ENCODE measurements around the gene SERPINB1. TPM values are rescaled to one million over a fixed set of nuclear protein-coding genes. Genes with fewer than 3 reads are reported as not detected.
A peak's percentile ranks its signal among the peaks of the same experiment; 100 is the strongest.

Gene SERPINB1
- total RNA-seq (2014; rRNA removed; shearing (Covaris generic)): 1.2 and 1.3 TPM in 2 replicates
- 3.5 and 5.0 TPM in 2 replicates for total RNA-seq (2022)
- Bru-seq, nascent RNA: percentile 50 among the genes with signal in this experiment
- percentile 51 among the genes with signal in this experiment for BruChase-seq, experiment 1, labeled RNA remaining after a 6-hour chase
- BruChase-seq, experiment 2, labeled RNA remaining after a 2-hour chase: percentile 52 among the genes with signal in this experiment
- long read RNA-seq, transcript SERPINB1-201 (7 exons, 2,619 nt): major isoform, 5 of 17 reads
- long read RNA-seq, partial matches to known transcripts: 0 of 17 reads
- long read RNA-seq, other reads (novel, unspliced or antisense): 12 of 17 reads

- TF ChIP-seq CTCF (conservative IDR thresholded peaks at IDR 0.05; ENCODE audit: low read length) (no peak), EZH2phosphoT487 (IDR thresholded peaks at IDR 0.05; ENCODE audit: borderline replicate concordance, low read depth, low read length) (no peak)
- ChIA-PET POLR2A (interaction anchor here (1.0 to 1.1 kb wide), 4 partner anchors 70 to 149 kb away, joined by 3 to 4 read pairs (median 4); no protein-coding TSS in a partner anchor), CTCF (ENCODE audit: unreplicated experiment) (interaction anchor here (3.2 kb wide), 1 partner anchor 111 kb away, joined by 10 read pairs; no protein-coding TSS in a partner anchor)
- no peak for DNase-seq (ENCODE audit: low spot score)
- Histone ChIP-seq H4K20me1 (ENCODE audit: insufficient read depth, low read length) (no peaks in the 10 kb centered on the region), H3K79me2 (ENCODE audit: insufficient read depth, low read depth, low read length) (no peaks in the 10 kb centered on the region), H2AFZ (ENCODE audit: low read length) (no peak within 1 kb of the TSS), H3K4me3 (ENCODE audit: low read depth, low read length, poor library complexity, severe bottlenecking) (no peak within 1 kb of the TSS), H3K9me3 (ENCODE audit: low read length) (no peaks in the 10 kb centered on the region), H3K36me3 (ENCODE audit: insufficient read depth, low read length) (no peaks in the 10 kb centered on the region), H3K4me1 (ENCODE audit: insufficient read depth, low read length, poor library complexity, severe bottlenecking) (peaks cover 16% of the 10 kb centered on the region), H3K27ac (ENCODE audit: low read depth, low read length, poor library complexity, severe bottlenecking) (no peak within 1 kb of the TSS), H3K9me2 (ENCODE audit: insufficient read depth, low read length) (no peaks in the 10 kb centered on the region), H3K4me2 (ENCODE audit: low read length) (peak within 1 kb of the TSS; percentile 33; the same call in 1 of the 2 replicates)
- BruUV-seq (replicated peaks): no TSS peak
- intact Hi-C loops (cut with micrococcal nuclease; ENCODE audit: unreplicated experiment): loop anchor here (2.0 kb wide), 1 partner anchor 77 kb away; the partner anchor contains the start of gene WRNIP1
Measured at GRCh38 chr6:2841264-2842138, at the start of gene SERPINB1. Gene SERPINB1 (minus strand): TSS chr6:2841863. CDS start chr6:2840586, 1,277 bp downstream.

- H3K4me2 ChIP-seq (ENCODE audit: low read length): peak overlapping the region; percentile 97
Measured at GRCh38 chr6:2890976-2891767, 49.5 kb upstream of the SERPINB1 start.

More at GRCh38 chr6:2890976-2891767, 49.5 kb upstream of the SERPINB1 start:
- no TSS peak for BruUV-seq (replicated peaks)
- Histone ChIP-seq H3K4me1 (ENCODE audit: insufficient read depth, low read length, poor library complexity, severe bottlenecking) (peaks cover 91% of the 10 kb centered on the region), H3K79me2 (ENCODE audit: insufficient read depth, low read depth, low read length) (peaks cover 96% of the 10 kb centered on the region), H3K9me3 (ENCODE audit: low read length) (no peaks in the 10 kb centered on the region), H3K9me2 (ENCODE audit: insufficient read depth, low read length) (no peaks in the 10 kb centered on the region), H3K27ac (ENCODE audit: low read depth, low read length, poor library complexity, severe bottlenecking) (peak overlapping the region; percentile 97), H4K20me1 (ENCODE audit: insufficient read depth, low read length) (peaks cover 11% of the 10 kb centered on the region; the same call in 1 of the 2 replicates), H3K36me3 (ENCODE audit: insufficient read depth, low read length) (peaks cover 92% of the 10 kb centered on the region), H3K4me3 (ENCODE audit: low read depth, low read length, poor library complexity, severe bottlenecking) (peak overlapping the region; percentile 73), H2AFZ (ENCODE audit: low read length) (no peak overlapping the region)
- ChIA-PET POLR2A (interaction anchor here (0.6 to 4.3 kb wide), 24 partner anchors 10 to 1747 kb away, joined by 3 to 57 read pairs (median 6); partner anchors contain the start of gene SERPINB9), CTCF (ENCODE audit: unreplicated experiment) (interaction anchor here (0.6 to 1.3 kb wide), 5 partner anchors 9 to 62 kb away, joined by 3 to 11 read pairs (median 4); no protein-coding TSS in a partner anchor)
- TF ChIP-seq CTCF (conservative IDR thresholded peaks at IDR 0.05; ENCODE audit: low read length) (no peak), EZH2phosphoT487 (IDR thresholded peaks at IDR 0.05; ENCODE audit: borderline replicate concordance, low read depth, low read length) (no peak)
- intact Hi-C loops (cut with micrococcal nuclease; ENCODE audit: unreplicated experiment): loop anchor here (1.0 kb wide), 2 partner anchors 20 to 41 kb away; no protein-coding TSS in a partner anchor
- peak; percentile 72 for DNase-seq (ENCODE audit: low spot score)
